SK-N-SH treated with all-trans-retinoic acid at 6 μM for 48 hours (cell line): ENCODE measurements around the gene PTPRJ.

Experiments used
- ARNTL ChIP-seq: fragments of 450-650 bp; formaldehyde crosslinking; IDR thresholded peaks from 2 replicates; pipeline ENCODE4 v1.5.0; 2020; ENCODE audit warnings: low read depth, mild to moderate bottlenecking, moderate library complexity, borderline replicate concordance
- CREB5 ChIP-seq: fragments of 250-450 bp; sonication (Bioruptor Pico); IDR thresholded peaks from 2 replicates; pipeline ENCODE4 v1.5.1; 2020; ENCODE audit warnings: low read depth, mild to moderate bottlenecking, moderate library complexity
- GLIS3 ChIP-seq: fragments of 250-450 bp; sonication (Bioruptor Pico); IDR thresholded peaks from 2 replicates; pipeline ENCODE4 v1.5.0; 2020; ENCODE audit warnings: mild to moderate bottlenecking, moderate library complexity
- ISL1 ChIP-seq: fragments of 250-450 bp; sonication (Bioruptor Pico); IDR thresholded peaks from 2 replicates; pipeline ENCODE4 v2.1.2; 2022; ENCODE audit warnings: mild to moderate bottlenecking, moderate library complexity
- PATZ1 ChIP-seq: fragments of 250-450 bp; sonication (Bioruptor Pico); IDR thresholded peaks from 2 replicates; pipeline ENCODE4 v1.8.0; 2020; ENCODE audit warnings: mild to moderate bottlenecking, moderate library complexity, borderline replicate concordance

- TF ChIP-seq GLIS3 (CRISPR knock-in tag) (no peak), PATZ1 (no peak), CREB5 (no peak), ARNTL (no peak), ISL1 (no peak)
Measured at GRCh38 chr11:48078689-48079088, 98.3 kb downstream of the PTPRJ start.
